Central memory CD4-positive, alpha-beta T cell (primary cell): ENCODE results near the gene IRF2.

Experiments used
- DNase-seq: peaks from one replicate; pipeline ENCODE4 v3.0.0; 2022
- total RNA-seq, 3 experiments: gene quantifications; one replicate each; lab custom pipeline; 2026; lab: John Stamatoyannopoulos, UW

The IRF2 gene
- 37.0 to 70.8 (median 47.9) reads per million in 3 experiments for total RNA-seq

GRCh38 chr4:184474263-184475095 lies at the start of gene IRF2:
Gene IRF2, minus strand, starts transcription at chr4:184474550. Its CDS starts 45,486 bp downstream, at chr4:184429064.
- peak; percentile 97 for DNase-seq

- no peak for DNase-seq
Observed at GRCh38 chr4:184515606-184516005, 41.3 kb upstream of the IRF2 start.

GRCh38 chr4:184514121-184514988 lies 40.0 kb upstream of the IRF2 start:
- DNase-seq: no peak

GRCh38 chr4:184513802-184514120 lies 39.4 kb upstream of the IRF2 start:
- DNase-seq: no peak

GRCh38 chr4:184511156-184511555 lies 36.8 kb upstream of the IRF2 start:
- DNase-seq: no peak

GRCh38 chr4:184510401-184510800 lies 36.1 kb upstream of the IRF2 start:
- no peak for DNase-seq

GRCh38 chr4:184506527-184507121 lies 32.3 kb upstream of the IRF2 start:
- no peak for DNase-seq

- DNase-seq: no peak
Observed at GRCh38 chr4:184504385-184504784, 30.0 kb upstream of the IRF2 start.

GRCh38 chr4:184503869-184504300 lies 29.5 kb upstream of the IRF2 start:
- DNase-seq: peak; percentile 6

GRCh38 chr4:184500748-184501589 lies 26.6 kb upstream of the IRF2 start:
- DNase-seq: no peak

- DNase-seq: no peak
Observed at GRCh38 chr4:184499996-184500395, 25.6 kb upstream of the IRF2 start.

GRCh38 chr4:184498598-184498997 lies 24.2 kb upstream of the IRF2 start:
- no peak for DNase-seq

- no peak for DNase-seq
Observed at GRCh38 chr4:184489771-184490170, 15.4 kb upstream of the IRF2 start.

GRCh38 chr4:184487503-184487902 lies 13.2 kb upstream of the IRF2 start:
- DNase-seq: no peak

GRCh38 chr4:184485279-184485678 lies 10.9 kb upstream of the IRF2 start:
- DNase-seq: no peak

GRCh38 chr4:184481544-184481943 lies 7.2 kb upstream of the IRF2 start:
- no peak for DNase-seq

GRCh38 chr4:184479516-184479950 lies 5.2 kb upstream of the IRF2 start:
- no peak for DNase-seq

- no peak for DNase-seq
Observed at GRCh38 chr4:184477201-184477999, 3.0 kb upstream of the IRF2 start.

GRCh38 chr4:184476695-184477094 lies 2.3 kb upstream of the IRF2 start:
- DNase-seq: peak; percentile 28

- DNase-seq: no peak
Observed at GRCh38 chr4:184475498-184475897, 1.1 kb upstream of the IRF2 start.

- DNase-seq: peak; percentile 46
Observed at GRCh38 chr4:184475096-184475461, 729 bp upstream of the IRF2 start.
